PC-9 (cell line): ENCODE data around the gene TIMP3.

Source experiments
- EZH2 ChIP-seq: fragments of 200-600 bp; sonication (generic); IDR thresholded peaks from 2 replicates; pipeline ENCODE4 v1.8.0; 2017; ENCODE audit warnings: antibody characterized with exemption, low read depth
- TF ChIP-seq, protein P1 (sequence below): fragments of 200-600 bp; sonication (generic); conservative IDR thresholded peaks from 2 replicates; pipeline ENCODE4 v1.6.1; 2017; ENCODE audit warnings: mixed run types, antibody characterized with exemption, mild to moderate bottlenecking, moderate library complexity

DNA sequence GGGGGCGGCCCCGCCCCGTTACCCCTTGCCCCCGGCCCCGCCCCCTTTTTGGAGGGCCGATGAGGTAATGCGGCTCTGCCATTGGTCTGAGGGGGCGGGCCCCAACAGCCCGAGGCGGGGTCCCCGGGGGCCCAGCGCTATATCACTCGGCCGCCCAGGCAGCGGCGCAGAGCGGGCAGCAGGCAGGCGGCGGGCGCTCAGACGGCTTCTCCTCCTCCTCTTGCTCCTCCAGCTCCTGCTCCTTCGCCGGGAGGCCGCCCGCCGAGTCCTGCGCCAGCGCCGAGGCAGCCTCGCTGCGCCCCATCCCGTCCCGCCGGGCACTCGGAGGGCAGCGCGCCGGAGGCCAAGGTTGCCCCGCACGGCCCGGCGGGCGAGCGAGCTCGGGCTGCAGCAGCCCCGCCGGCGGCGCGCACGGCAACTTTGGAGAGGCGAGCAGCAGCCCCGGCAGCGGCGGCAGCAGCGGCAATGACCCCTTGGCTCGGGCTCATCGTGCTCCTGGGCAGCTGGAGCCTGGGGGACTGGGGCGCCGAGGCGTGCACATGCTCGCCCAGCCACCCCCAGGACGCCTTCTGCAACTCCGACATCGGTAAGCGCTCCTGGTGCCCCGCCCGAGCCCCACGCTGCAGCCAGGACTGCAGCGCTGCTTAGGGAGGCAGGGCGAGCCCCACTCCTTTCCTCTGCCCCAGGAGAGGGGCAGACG lies at the start of gene TIMP3:
- TF ChIP-seq, protein P1, sequence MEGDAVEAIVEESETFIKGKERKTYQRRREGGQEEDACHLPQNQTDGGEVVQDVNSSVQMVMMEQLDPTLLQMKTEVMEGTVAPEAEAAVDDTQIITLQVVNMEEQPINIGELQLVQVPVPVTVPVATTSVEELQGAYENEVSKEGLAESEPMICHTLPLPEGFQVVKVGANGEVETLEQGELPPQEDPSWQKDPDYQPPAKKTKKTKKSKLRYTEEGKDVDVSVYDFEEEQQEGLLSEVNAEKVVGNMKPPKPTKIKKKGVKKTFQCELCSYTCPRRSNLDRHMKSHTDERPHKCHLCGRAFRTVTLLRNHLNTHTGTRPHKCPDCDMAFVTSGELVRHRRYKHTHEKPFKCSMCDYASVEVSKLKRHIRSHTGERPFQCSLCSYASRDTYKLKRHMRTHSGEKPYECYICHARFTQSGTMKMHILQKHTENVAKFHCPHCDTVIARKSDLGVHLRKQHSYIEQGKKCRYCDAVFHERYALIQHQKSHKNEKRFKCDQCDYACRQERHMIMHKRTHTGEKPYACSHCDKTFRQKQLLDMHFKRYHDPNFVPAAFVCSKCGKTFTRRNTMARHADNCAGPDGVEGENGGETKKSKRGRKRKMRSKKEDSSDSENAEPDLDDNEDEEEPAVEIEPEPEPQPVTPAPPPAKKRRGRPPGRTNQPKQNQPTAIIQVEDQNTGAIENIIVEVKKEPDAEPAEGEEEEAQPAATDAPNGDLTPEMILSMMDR: no peak
- no peak for TF ChIP-seq EZH2
